Uterus (tissue), 4 donors: ENCODE results near the gene SIGLEC10. TPM values are rescaled to one million over a fixed set of nuclear protein-coding genes. Genes with fewer than 3 reads are reported as not detected.

Experiments used
- DNase-seq, 2 donors: peaks; one replicate each; pipeline ENCODE4 v3.0.0-alpha.2; 2019 to 2020
- H3K27ac ChIP-seq, 2 donors: fragments of 200-600 bp; sonication (generic); 1 replicate in 1 of 2; 2 replicates in 1 of 2; pipeline ENCODE4 v1.5.1; 2016 to 2018
- H3K27me3 ChIP-seq, 2 donors: fragments of 200-600 bp; sonication (generic); one replicate each; pipeline ENCODE4 v1.5.1; 2018 to 2019; ENCODE audit warnings: control low read depth in 1 of 2
- H3K36me3 ChIP-seq, 2 donors: fragments of 200-600 bp; sonication (generic); one replicate each; pipeline ENCODE4 v1.5.1; 2019; ENCODE audit warnings: control low read depth in 1 of 2
- H3K4me1 ChIP-seq, 2 donors: fragments of 200-600 bp; sonication (generic); one replicate each; pipeline ENCODE4 v1.5.1; 2018 to 2019; ENCODE audit warnings: control low read depth in 1 of 2
- H3K4me3 ChIP-seq, 2 donors: fragments of 200-600 bp; sonication (generic); 1 replicate in 1 of 2; 2 replicates in 1 of 2; pipeline ENCODE4 v1.5.1; 2018 to 2019; ENCODE audit warnings: mild to moderate bottlenecking in 1 of 2
- H3K9me3 ChIP-seq, 2 donors: fragments of 200-600 bp; sonication (generic); one replicate each; pipeline ENCODE4 v1.5.1; 2019; ENCODE audit warnings: control low read depth in 1 of 2
- POLR2A ChIP-seq, 2 donors: fragments of 450-650 bp; IDR thresholded peaks; one replicate each; pipeline ENCODE4 v1.6.1; 2016; ENCODE audit warnings: antibody characterized with exemption in 2 of 2, mild to moderate bottlenecking in 1 of 2, moderate library complexity in 1 of 2
- intact Hi-C: fragments of 100-400 bp; cut with DNase I; formaldehyde crosslinking; loops from one replicate; pipeline ENCODE4 v1.15.1; 2023; ENCODE audit warnings: low total_unique reads
- small RNA-seq: library from RNA; depleted of rRNA; stranded (forward); fragments of <200 nt; gene quantifications from one replicate; pipeline ENCODE3, GENCODE V24; 2016
- total RNA-seq, 4 donors: library from RNA; depleted of rRNA in 3 of 4; stranded (reverse); fragments of >200 nt in 3 of 4; gene quantifications; one replicate each; pipeline versions ENCODE4 v1.1.0 to v1.2.4, GENCODE V29; 2014 to 2023
- TF ChIP-seq, protein P1 (sequence below), 4 experiments: fragments of 200-600 bp in 2 of 4; fragments of 450-650 bp in 2 of 4; sonication (generic) in 2 of 4; IDR thresholded peaks; one replicate each; pipeline ENCODE4 v1.5.1; 2016 to 2019; ENCODE audit warnings: antibody characterized with exemption in 4 of 4, mild to moderate bottlenecking in 2 of 4, moderate library complexity in 1 of 4
- donor health status: DM: yes; HTN: yes; CAD: no.

SIGLEC10 gene
- total RNA-seq, 4 donors from 2014 or later: 0.26 to 11.2 (median 1.1) TPM

DNA sequence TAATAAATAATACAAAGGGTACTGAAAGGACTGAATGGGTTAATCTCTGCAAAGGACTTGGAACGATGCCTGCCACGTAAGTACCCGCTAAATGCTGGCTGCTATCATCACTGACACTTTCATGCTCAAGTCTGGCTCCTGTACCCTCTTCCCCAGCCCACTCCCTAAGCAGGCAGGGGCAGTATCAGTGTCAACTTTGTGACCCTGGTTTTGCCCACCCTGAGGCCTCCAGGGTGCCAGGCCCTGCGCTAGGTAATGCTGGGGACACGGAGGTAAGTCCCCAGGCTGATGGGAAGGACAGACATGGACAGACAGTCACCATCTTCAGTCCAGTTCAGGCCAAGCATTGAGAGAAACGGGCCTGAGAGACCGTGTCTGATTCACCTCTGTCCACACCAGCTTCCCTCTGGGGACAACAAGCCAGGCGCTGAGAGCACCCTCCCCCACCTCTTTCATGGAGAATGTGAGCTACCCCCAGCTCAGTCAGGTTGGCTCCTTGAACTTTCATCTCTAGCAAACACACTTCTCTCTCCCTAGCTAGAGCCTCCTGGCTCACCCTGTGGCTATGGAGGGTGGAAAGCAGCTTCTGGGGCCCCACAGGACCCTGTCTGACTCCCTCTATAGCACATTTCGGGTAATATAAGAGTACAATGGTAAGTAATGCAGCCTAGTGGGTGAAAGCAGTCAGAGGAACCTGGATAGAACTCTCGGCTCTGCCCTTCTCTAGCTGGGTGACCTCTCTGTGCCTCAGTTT, 52.1 kb downstream of the SIGLEC10 start:
- no peak for TF ChIP-seq POLR2A (IDR thresholded peaks at IDR 0.05)
- TF ChIP-seq, protein P1, sequence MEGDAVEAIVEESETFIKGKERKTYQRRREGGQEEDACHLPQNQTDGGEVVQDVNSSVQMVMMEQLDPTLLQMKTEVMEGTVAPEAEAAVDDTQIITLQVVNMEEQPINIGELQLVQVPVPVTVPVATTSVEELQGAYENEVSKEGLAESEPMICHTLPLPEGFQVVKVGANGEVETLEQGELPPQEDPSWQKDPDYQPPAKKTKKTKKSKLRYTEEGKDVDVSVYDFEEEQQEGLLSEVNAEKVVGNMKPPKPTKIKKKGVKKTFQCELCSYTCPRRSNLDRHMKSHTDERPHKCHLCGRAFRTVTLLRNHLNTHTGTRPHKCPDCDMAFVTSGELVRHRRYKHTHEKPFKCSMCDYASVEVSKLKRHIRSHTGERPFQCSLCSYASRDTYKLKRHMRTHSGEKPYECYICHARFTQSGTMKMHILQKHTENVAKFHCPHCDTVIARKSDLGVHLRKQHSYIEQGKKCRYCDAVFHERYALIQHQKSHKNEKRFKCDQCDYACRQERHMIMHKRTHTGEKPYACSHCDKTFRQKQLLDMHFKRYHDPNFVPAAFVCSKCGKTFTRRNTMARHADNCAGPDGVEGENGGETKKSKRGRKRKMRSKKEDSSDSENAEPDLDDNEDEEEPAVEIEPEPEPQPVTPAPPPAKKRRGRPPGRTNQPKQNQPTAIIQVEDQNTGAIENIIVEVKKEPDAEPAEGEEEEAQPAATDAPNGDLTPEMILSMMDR (IDR thresholded peaks at IDR 0.05): no peak
- H3K9me3 ChIP-seq: no peaks in the 10 kb centered on the region
- no peaks in the 10 kb centered on the region for H3K27me3 ChIP-seq
- peak overlapping the region; percentile 77 to 81 for H3K4me3 ChIP-seq
- DNase-seq: peak; percentile 30 to 31
- no peaks in the 10 kb centered on the region for H3K4me1 ChIP-seq
- H3K36me3 ChIP-seq: no peaks in the 10 kb centered on the region
- peak overlapping the region; percentile 90 to 97 for H3K27ac ChIP-seq
- intact Hi-C loops: no loop called here

DNA sequence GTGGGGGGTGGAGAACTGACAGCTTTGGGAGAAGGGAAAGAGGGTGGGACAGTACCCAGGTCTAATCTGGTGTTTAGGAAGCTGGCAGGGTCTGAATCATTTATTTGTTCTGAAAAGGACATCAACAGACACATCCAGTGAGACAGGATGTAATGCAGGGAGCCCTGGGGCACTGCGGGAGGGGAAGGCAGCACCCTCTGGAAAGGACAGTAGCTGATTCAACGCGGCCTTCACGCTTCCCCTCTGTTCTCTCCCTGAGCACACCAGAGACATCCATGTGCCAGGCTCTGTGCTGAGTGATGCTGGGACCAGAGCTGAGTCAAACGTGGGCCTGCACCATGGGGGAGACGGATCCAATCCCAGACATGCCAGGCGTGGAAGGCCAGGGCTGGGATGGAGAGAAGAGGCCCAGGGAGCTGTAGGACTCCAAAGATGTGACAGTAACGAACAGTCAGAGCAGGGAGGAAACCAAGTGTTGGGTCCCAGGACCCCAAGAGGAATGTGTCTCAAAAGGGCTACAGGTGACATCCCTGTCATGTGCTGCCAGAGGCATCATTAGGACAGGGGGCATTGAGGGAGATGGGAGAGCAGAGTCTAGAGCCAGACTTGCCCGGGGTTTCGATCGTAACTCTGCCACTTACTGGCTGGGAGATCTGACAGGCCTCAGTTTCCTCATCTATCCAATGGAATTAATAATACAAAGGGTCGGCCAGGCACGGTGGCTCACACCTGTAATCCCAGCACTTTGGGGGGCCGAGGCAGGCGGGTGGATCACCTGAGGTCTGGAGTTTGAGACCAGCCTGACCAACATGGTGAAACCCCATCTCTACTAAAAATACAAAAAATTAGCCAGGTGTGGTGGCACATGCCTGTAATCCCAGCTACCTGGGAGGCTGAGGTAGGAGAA, 53.0 kb downstream of the SIGLEC10 start:
- no peak for DNase-seq
- H3K4me1 ChIP-seq: no peaks in the 10 kb centered on the region
- H3K27me3 ChIP-seq: no peaks in the 10 kb centered on the region
- no peak overlapping the region for H3K27ac ChIP-seq
- H3K4me3 ChIP-seq: no peak overlapping the region
- H3K9me3 ChIP-seq: no peaks in the 10 kb centered on the region
- TF ChIP-seq, protein P1 (IDR thresholded peaks at IDR 0.05): no peak
- TF ChIP-seq POLR2A (IDR thresholded peaks at IDR 0.05): no peak
- no peaks in the 10 kb centered on the region for H3K36me3 ChIP-seq
- intact Hi-C loops: no loop called here

DNA sequence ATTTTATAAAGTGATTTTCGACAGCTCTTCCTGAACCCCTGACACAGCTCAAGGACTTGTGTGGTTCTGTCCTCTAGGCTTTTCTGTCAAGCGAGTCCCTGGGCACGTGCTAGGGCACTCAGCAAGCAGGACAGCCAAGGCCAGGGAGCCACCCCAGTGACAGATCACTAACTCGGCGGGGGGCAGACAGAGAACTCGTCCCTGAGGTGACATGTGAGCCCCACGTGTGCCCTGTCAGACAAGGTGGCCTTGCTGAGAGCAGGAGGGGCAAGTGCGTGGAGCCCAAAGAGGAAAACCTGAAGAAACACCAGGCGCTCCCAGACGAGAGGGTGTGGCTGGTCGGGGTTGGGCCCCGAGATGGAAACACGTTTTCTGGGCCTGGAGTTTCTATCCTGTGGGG, 56.2 kb downstream of the SIGLEC10 start:
- Histone ChIP-seq H3K4me1 (no peaks in the 10 kb centered on the region), H3K4me3 (no peak overlapping the region), H3K27me3 (no peaks in the 10 kb centered on the region), H3K27ac (no peak overlapping the region), H3K36me3 (no peaks in the 10 kb centered on the region), H3K9me3 (no peaks in the 10 kb centered on the region)
- intact Hi-C loops: no loop called here
- TF ChIP-seq POLR2A (IDR thresholded peaks at IDR 0.05): no peak
- TF ChIP-seq, protein P1 (IDR thresholded peaks at IDR 0.05): no peak
- no peak for DNase-seq

Small RNAs within 50 kb of the gene (small RNA-seq; reads per million reads assigned to genes)
- not detected for gene AC020914.5

Other genes starting within 250 kb of the SIGLEC10 start
- 1 to 10 TPM in 2 of 4 donors, under 1 TPM in 1, not detected in 1; 0.26 to 3.3 (median 3.0) TPM for gene CD33, start 192.6 kb downstream of the SIGLEC10 start, total RNA-seq
- gene SIGLECL1, start 166.6 kb downstream of the SIGLEC10 start, total RNA-seq: under 1 TPM in 1 of 4 donors, not detected in 3; 0.55 TPM
- under 1 TPM in 1 of 4 donors, not detected in 3; 0.28 TPM for gene IGLON5, start 106.0 kb downstream of the SIGLEC10 start, total RNA-seq
- gene VSIG10L, start 75.5 kb downstream of the SIGLEC10 start, total RNA-seq: 1 to 10 TPM in 3 of 4 donors, under 1 TPM in 1; 0.26 to 3.6 (median 1.7) TPM
- gene ETFB, start 51.3 kb downstream of the SIGLEC10 start, total RNA-seq: 10 to 100 TPM; 18.8 to 56.6 (median 32.8) TPM
- 1 to 10 TPM in 1 of 4 donors, not detected in 3; 1.2 TPM for gene CLDND2, start 48.6 kb downstream of the SIGLEC10 start, total RNA-seq
- gene NKG7, start 45.0 kb downstream of the SIGLEC10 start, total RNA-seq: 1 to 10 TPM in 3 of 4 donors, not detected in 1; 1.0 to 3.6 (median 2.9) TPM
- not detected for gene LIM2, start 29.7 kb downstream of the SIGLEC10 start, total RNA-seq
- gene C19orf84, start 27.1 kb downstream of the SIGLEC10 start, total RNA-seq: not detected
- under 1 TPM in 2 of 4 donors, not detected in 2; 0.21 to 0.34 TPM for gene SIGLEC8, start 40.8 kb upstream of the SIGLEC10 start, total RNA-seq
- not detected for gene CEACAM18, start 60.9 kb upstream of the SIGLEC10 start, total RNA-seq
- under 1 TPM in 2 of 4 donors, not detected in 2; 0.21 to 0.40 TPM for gene SIGLEC12, start 84.2 kb upstream of the SIGLEC10 start, total RNA-seq
- 1 to 10 TPM in 2 of 4 donors, under 1 TPM in 2; 0.29 to 7.2 (median 0.77) TPM for gene SIGLEC6, start 114.0 kb upstream of the SIGLEC10 start, total RNA-seq
- 10 to 100 TPM in 2 of 4 donors, 1 to 10 TPM in 2; 4.1 to 17.8 (median 9.3) TPM for gene ZNF175, start 153.6 kb upstream of the SIGLEC10 start, total RNA-seq
- 1 to 10 TPM in 1 of 4 donors, under 1 TPM in 2, not detected in 1; 0.41 to 6.8 (median 0.85) TPM for gene SIGLEC5, start 212.8 kb upstream of the SIGLEC10 start, total RNA-seq
- 1 to 10 TPM in 2 of 4 donors, under 1 TPM in 1, not detected in 1; 0.69 to 3.5 (median 1.0) TPM for gene SIGLEC14, start 229.2 kb upstream of the SIGLEC10 start, total RNA-seq